GM06990 (cell line): ENCODE data around the gene UGT2A2.

Experiments
- DNase-seq: peaks from one replicate; pipeline ENCODE4 v3.0.0-alpha.2; 2011; ENCODE audit not compliant: insufficient read length; ENCODE audit errors: extremely low read depth
- H3K27me3 ChIP-seq: replicated peaks from 2 replicates; pipeline ENCODE4 v1.6.0; 2011; ENCODE audit warnings: low read length; ENCODE audit not compliant: control insufficient read depth, insufficient read depth
- H3K36me3 ChIP-seq: 2 replicates; pipeline ENCODE4 v1.5.1; 2011; ENCODE audit warnings: low read length; ENCODE audit not compliant: control insufficient read depth, insufficient read depth
- H3K4me3 ChIP-seq: replicated peaks from 2 replicates; pipeline ENCODE4 v1.5.1; 2011; ENCODE audit warnings: low read depth, mild to moderate bottlenecking, control low read depth, low read length
- CTCF ChIP-seq: IDR thresholded peaks from 2 replicates; pipeline ENCODE4 v1.5.1; 2011; ENCODE audit warnings: low read length, control low read depth, mild to moderate bottlenecking, inconsistent platforms; ENCODE audit not compliant: insufficient read depth, poor library complexity, severe bottlenecking

The UGT2A2 gene

GRCh38 chr4:69653147-69653546 lies 13.7 kb upstream of the UGT2A2 start, which contains the start of gene UGT2A1:
Gene UGT2A1 (minus strand): TSS chr4:69653247. CDS start chr4:69647644, 5,603 bp downstream.
- DNase-seq = no peak
- Histone ChIP-seq H3K27me3 (no peaks in the 10 kb centered on the region), H3K4me3 (no peak within 1 kb of the TSS), H3K36me3 (no peaks in the 10 kb centered on the region)
- TF ChIP-seq CTCF = no peak

GRCh38 chr4:69650872-69651271 lies 11.4 kb upstream of the UGT2A2 start:
- H3K27me3 ChIP-seq = no peaks in the 10 kb centered on the region
- no peaks in the 10 kb centered on the region for H3K36me3 ChIP-seq
- no peak for DNase-seq
- no peak overlapping the region for H3K4me3 ChIP-seq
- TF ChIP-seq CTCF = no peak

GRCh38 chr4:69649629-69650028 lies 10.2 kb upstream of the UGT2A2 start:
- H3K27me3 ChIP-seq = no peaks in the 10 kb centered on the region
- no peak overlapping the region for H3K4me3 ChIP-seq
- no peak for TF ChIP-seq CTCF
- H3K36me3 ChIP-seq = no peaks in the 10 kb centered on the region
- no peak for DNase-seq

- H3K36me3 ChIP-seq = no peaks in the 10 kb centered on the region
- H3K4me3 ChIP-seq = no peak overlapping the region
- TF ChIP-seq CTCF = no peak
- no peaks in the 10 kb centered on the region for H3K27me3 ChIP-seq
- no peak for DNase-seq
Measured at GRCh38 chr4:69649207-69649606, 9.8 kb upstream of the UGT2A2 start.

- no peaks in the 10 kb centered on the region for H3K27me3 ChIP-seq
- H3K4me3 ChIP-seq = no peak overlapping the region
- H3K36me3 ChIP-seq = no peaks in the 10 kb centered on the region
- DNase-seq = no peak
- no peak for TF ChIP-seq CTCF
Measured at GRCh38 chr4:69642961-69643360, 3.5 kb upstream of the UGT2A2 start.

- Histone ChIP-seq H3K4me3 (no peak overlapping the region), H3K36me3 (no peaks in the 10 kb centered on the region), H3K27me3 (no peaks in the 10 kb centered on the region)
- TF ChIP-seq CTCF = no peak
- DNase-seq = no peak
Measured at GRCh38 chr4:69640289-69640688, 847 bp upstream of the UGT2A2 start.
